Smooth muscle cell of the coronary artery (primary cell): ENCODE data around the gene KCNV2. TPM values are rescaled to one million over a fixed set of nuclear protein-coding genes. Genes with fewer than 3 reads are reported as not detected.

Experiments
- total RNA-seq: library from RNA; depleted of rRNA; stranded (reverse); fragments of >200 nt; gene quantifications from 2 replicates; pipeline ENCODE4 v1.2.3, GENCODE V29; 2014; ENCODE audit warnings: low replicate concordance

Gene KCNV2
- not detected in 2 replicates for total RNA-seq

GRCh38 chr9:2717385-2717784, at the start of gene KCNV2:
KCNV2 (plus strand) TSS chr9:2717510; CDS start chr9:2717740, 230 bp downstream.

Other genes starting within 250 kb of the KCNV2 start
- gene VLDLR, start 95.7 kb upstream of the KCNV2 start, total RNA-seq, result 21.4 and 29.8 TPM in 2 replicates
- gene PUM3, start 126.6 kb downstream of the KCNV2 start, total RNA-seq, result 26.4 and 48.8 TPM in 2 replicates